HG03354 (cell line): ENCODE results near the gene ARFRP1.
"Not testable (repeated sequence)": the region's sequence is repeated elsewhere in the genome, so short reads cannot be mapped to it uniquely, and the experiment has no call there.

Source experiments
- ATAC-seq: cut with Tn5 transposase; IDR thresholded peaks from one replicate; pipeline ENCODE4 v1.9.1; 2021; ENCODE audit warnings: mild to moderate bottlenecking; ENCODE audit not compliant: unreplicated experiment, poor library complexity, severe bottlenecking

The ARFRP1 gene

GRCh38 chr20:63681609-63682142 is 26.1 kb downstream of the ARFRP1 start:
- ATAC-seq, result no peak

DNA sequence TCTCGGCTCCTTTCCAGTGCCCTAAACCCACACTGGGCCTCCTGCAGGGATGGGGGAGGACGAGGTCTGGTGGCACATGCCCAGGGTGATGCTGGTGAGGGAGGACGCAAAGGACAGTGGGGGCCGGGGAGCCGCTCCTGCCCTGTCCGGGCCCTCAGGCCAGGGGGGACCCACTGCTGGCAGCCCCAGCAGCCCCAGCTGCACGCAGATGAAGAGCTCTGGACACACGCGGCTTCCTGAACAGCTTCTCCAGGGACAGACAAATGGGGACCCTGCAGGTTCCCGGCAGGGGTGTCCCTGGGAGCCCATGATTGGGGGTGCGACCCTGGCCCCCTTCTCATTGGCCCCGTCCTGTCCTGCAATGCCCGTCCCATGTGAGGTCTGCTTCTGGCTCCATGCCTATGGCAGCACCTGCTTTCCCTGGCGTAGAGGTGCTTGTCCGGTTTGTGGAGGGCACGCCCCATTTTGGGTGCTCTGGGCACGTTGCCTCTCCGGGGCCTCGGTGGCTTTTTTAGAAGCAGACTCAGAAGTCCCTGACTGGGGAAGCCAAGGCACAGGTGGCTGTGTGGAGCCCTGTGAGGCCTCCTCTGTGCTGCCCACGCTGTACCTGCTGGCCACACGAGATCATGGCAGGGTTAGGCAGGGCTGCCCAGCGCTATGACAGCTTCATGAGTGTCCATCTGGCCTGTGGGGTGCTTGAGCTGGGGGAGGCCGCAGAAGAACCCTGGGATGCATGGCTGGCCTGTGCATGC is 26.7 kb downstream of the ARFRP1 start:
- ATAC-seq, result no peak

DNA sequence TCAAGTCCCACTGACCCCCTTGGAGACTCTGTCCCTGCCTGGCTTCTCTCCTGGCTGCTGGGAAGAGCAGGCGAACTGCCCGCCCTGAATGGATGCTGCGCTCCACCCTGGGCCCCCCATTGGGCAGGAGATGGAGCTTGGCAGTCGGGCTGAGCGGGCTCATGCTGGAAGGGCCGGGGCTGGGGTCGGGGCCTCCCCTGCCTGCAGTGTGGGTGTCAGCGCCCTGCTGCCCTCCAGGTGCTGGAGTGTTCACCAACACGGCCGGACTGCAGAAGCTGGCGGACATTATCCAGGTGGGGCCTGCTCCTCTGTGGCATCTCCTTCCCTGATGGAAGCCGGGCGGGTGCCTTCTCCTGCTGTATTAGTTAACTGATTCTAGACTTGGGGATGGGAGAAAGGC is 27.3 kb downstream of the ARFRP1 start:
- ATAC-seq, result no peak

- no peak for ATAC-seq
These were observed 27.9 kb downstream of the ARFRP1 start for GRCh38 chr20:63679799-63680305.

DNA sequence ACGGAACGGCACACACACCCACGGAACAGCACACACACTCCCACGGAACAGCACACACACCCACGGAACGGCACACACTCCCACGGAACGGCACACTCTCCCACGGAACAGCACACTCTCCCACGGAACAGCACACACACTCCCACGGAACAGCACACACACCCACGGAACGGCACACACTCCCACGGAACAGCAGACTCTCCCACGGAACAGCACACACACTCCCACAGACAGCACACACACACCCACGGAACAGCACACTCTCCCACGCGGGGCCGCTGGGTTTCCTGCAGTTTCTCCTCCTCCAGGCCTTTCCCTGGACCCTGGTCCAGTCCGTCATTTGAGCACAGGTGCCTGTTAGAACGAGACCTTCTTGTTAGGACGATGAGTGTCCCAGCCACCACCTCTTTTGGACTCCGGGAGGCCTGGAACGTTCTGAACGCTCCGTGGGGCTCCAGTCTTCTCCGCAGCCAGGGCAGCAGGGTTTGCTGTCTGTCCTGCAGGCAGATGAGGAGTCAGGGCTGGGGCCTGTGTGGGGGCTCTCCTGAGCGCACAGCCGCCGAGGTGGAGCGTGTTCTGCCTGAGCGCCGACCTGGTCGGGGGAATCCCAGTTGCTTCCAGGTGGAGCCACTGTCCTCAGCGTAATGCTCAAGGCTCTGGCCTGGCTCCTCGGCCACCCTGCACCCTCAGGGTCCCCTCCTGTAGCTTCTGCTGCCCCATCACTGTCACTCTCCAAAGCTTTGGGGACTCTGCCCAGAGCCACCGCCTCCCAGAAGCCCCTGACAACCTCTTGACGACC is 28.9 kb downstream of the ARFRP1 start:
- no peak for ATAC-seq

DNA sequence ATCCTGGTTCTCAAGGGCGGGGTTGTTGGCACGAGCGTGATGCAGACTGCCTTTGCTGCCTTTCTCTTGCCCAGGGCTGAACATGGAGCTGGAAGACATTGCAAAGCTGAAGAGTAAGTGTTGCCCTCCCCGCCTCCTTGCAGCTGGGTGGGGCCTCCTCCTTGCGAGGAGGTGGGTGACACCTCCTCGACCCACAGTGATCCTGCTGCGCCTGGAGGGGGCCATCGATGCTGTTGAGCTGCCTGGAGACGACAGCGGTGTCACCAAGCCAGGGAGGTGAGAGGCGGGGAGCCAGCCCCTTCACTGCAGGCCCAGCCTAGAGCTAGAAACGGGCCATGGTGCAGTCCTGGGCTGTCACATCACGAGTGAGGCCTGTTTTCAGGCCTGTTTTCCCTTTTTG is 29.7 kb downstream of the ARFRP1 start:
- ATAC-seq, result no peak

- ATAC-seq, result no peak
These were observed 32.0 kb downstream of the ARFRP1 start for GRCh38 chr20:63675681-63676368.

- ATAC-seq, result no peak
These were observed 33.8 kb downstream of the ARFRP1 start for GRCh38 chr20:63673951-63674350.

DNA sequence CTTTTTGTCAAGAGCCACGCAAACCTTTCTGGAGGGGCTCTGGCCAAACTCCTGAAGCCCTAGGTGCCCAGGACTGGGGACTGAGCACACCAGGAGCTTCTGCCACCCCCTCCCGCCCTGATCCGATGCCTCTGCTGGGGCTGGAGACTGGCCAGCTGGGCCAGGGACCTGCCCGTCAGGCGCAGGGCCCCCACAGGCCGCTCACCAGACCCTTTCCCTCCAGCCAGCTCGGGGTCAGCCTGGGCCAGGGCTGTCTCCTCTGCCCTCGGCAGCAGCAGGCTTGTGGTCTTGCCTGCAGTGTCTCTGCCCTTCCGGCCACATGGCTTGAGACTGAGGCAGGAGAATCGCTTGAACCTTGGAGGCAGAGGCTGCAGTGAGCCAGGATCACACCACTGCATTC is 35.1 kb downstream of the ARFRP1 start:
- ATAC-seq, result no peak

GRCh38 chr20:63671695-63672094 is 36.1 kb downstream of the ARFRP1 start:
- ATAC-seq, result not testable (repeated sequence)

DNA sequence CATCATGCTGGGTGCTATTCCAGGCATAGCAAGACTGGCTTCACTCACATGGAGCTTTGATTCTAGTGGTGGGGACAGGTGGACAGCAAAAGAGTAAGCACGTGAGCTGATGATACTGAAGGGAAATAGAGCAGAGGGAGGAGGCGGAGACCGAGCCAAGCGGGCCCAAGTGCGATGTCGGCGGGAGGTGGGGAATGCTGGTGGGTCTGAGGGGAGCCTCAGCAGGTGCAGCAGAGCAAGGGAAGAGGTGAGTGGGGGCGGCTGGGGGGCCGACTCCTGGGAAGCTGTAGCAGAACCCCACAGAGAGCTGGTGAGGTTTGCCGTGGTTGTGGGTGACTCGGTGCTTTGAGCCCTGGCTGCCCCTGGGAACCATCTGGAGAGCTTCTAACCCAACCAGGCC is 39.4 kb downstream of the ARFRP1 start:
- ATAC-seq, result no peak

DNA sequence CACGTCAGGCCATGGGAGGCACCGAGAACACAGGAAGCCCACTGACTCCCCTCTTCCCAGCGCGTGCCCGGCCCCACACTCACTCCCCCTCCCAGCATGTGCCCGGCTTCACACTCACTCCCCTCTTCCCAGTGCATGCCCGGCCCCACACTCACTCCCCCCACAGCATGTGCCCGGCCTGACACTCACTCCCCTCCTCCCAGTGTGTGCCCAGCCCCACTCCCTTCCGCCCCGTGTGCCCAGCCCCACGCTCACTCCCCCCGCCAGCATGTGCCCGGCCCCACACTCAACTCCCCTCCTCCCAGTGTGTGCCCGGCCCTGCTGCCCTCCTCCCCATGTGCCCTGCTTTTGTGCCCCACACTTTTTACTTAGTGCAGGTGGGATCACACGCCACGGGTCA is 39.9 kb downstream of the ARFRP1 start:
- no peak for ATAC-seq

DNA sequence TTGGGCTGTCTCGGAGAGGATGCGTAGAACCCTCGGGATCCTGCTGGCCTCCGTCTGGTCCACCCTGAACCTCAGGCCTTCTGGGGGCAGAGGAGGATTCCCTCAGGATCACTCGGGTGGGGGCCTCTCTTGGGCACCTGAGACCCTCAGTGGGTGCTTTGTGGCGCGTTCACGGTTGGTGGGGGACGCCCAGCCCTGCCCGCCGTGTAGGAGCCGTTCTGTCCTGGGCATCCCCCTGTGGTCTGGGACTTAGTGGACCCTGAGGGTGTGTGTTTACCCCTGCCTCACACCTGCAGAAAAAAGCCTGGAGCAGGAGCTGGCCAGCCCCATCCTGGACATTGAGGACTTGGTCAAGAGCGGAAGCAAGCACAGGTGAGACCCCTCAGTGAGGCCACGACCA is 42.1 kb downstream of the ARFRP1 start:
- no peak for ATAC-seq

DNA sequence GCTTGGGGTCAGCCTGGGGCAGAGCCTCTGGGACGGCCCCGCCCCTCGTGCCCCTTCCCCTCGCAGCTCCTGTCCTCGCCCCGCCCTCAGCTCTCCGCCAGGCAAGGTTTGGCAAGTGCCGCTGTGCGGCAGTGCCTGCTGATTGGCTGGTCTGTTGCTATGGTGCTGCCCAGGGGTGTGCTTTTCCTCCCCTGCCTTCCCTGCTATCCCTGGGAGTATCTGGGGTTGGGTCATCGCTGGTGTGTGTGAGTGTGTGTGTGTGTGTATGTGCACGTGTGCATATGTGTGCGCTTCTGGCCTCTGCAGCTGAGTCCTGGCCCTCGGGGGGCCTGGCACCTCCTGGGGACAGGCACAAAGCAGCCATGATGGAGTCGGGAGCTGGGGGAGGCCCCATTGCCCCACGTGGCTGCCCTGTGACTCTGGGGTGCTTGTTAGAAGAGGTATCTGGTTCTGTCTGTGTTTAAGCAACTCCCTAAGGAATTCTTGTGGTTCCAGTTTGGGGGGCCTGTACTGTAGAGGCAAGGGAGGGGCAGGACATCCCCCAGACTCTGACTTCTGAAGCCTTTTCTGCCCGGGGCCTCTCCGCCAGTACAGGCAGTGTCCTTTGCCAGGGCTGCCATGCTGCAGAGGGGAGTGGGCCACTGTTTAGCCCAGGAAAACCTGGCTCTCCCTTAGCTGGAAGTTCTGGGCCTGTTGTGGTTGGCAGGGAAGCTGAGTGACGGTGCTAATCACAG is 42.7 kb downstream of the ARFRP1 start:
- no peak for ATAC-seq

DNA sequence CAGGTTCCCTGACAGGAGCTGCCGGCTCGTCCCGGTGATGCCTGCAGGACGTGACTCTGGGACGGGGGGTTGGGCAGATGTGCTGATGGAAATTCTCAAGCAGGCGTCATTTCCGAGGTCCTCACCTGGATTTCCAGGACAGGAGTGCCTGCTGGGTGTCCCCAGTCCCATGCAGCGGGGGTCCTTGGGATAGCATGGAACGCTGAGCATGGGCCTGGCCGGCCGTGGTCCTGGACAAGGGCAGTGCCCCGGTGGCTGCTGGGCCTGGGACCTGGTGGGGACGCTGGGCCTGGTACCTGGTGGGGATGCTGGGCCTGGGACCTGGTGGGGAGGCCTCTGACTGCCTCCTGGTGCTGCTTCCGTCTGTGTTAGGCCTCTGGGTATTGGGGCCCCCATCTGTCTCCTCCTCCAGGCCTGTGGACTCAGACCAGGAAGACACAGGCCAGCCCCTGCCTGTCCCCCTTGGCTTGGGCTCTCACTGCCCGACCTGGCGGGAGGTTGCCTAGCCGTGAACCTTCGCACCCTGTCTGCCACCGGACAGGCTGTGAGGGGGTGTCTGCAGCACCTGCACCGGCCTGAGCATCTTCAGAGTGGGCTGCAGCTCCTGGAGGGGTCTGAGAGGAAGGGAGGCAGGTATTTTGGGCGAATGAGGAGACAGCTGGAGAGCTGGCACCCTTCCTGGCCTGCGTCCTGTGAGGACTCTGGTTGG is 43.5 kb downstream of the ARFRP1 start:
- ATAC-seq, result no peak

GRCh38 chr20:63663332-63664066 is 44.3 kb downstream of the ARFRP1 start:
- ATAC-seq, result no peak

- ATAC-seq, result no peak
These were observed 45.0 kb downstream of the ARFRP1 start for GRCh38 chr20:63662813-63663189.
